Measurements from ENCODE around the gene SDR42E2. TPM values are rescaled to one million over a fixed set of nuclear protein-coding genes. Genes with fewer than 3 reads are reported as not detected.

The SDR42E2 gene
- total and polyA plus RNA-seq, 2 of the 8 experiments (the other 6 are each of a cell fraction or from before 2014, with no cell fraction given): 0.08 TPM; not detected in 1

GRCh38 chr16:22188267-22188594 is 25.9 kb downstream of the SDR42E2 start:
- Histone ChIP-seq H3K4ac (replicated peaks; ENCODE audit: insufficient read length, low read depth, low read length) (no peak overlapping the region), H2BK5ac (ENCODE audit: low read depth, low read length) (no peak overlapping the region), H3K79me1 (ENCODE audit: low read depth, low read length) (no peaks in the 10 kb centered on the region), H3K23me2 (ENCODE audit: low read depth, low read length) (peaks cover 8% of the 10 kb centered on the region), H4K91ac (replicated peaks; ENCODE audit: insufficient read length, low read length) (no peak overlapping the region), H2BK120ac (replicated peaks; ENCODE audit: low read depth, low read length) (no peak overlapping the region), H2BK12ac (ENCODE audit: low read depth, low read length) (no peak overlapping the region), H2AFZ (ENCODE audit: low read length) (no peak overlapping the region), H2BK20ac (ENCODE audit: low read length) (no peak overlapping the region), H3K4me3 (ENCODE audit: extremely low read depth in 1 of 4, insufficient read depth in 2 of 4, low read depth in 3 of 4, low read length in 4 of 4) (no peak overlapping the region), H3K27me3 (replicated peaks in 1 of 4; ENCODE audit: control insufficient read depth in 3 of 4, extremely low read depth in 1 of 4, insufficient read depth in 3 of 4, low read length in 3 of 4) (peaks cover 0 to 6% (median 2%) of the 10 kb centered on the region in 4 experiments; a peak in 4 of 7 replicates), H4K5ac (ENCODE audit: insufficient read length, low read depth, low read length) (no peak overlapping the region), H2AK5ac (ENCODE audit: low read depth, low read length) (no peak overlapping the region), H3K9me3 (ENCODE audit: insufficient read depth in 2 of 2, low read depth in 1 of 2, low read length in 1 of 2) (no peaks in the 10 kb centered on the region), H4K20me1 (replicated peaks in 1 of 2; ENCODE audit: control insufficient read depth in 1 of 2, insufficient read depth in 2 of 2, low read length in 2 of 2) (no peaks in the 10 kb centered on the region), H3K27ac (ENCODE audit: low read depth, low read length) (no peak overlapping the region), H3K23ac (ENCODE audit: insufficient read length) (no peak overlapping the region), H3K79me2 (ENCODE audit: control insufficient read depth in 1 of 2, insufficient read depth in 2 of 2, low read length in 2 of 2) (no peaks in the 10 kb centered on the region), H4K8ac (ENCODE audit: extremely low read depth, insufficient read depth, low read length) (no peak overlapping the region), H3K56ac (replicated peaks; ENCODE audit: insufficient read length, low read depth, low read length) (no peak overlapping the region), H2BK15ac (ENCODE audit: low read length) (no peak overlapping the region), H3K9ac (replicated peaks in 1 of 4; ENCODE audit: extremely low read depth in 1 of 4, low read depth in 3 of 4, low read length in 3 of 4) (no peak overlapping the region), H3K4me1 (replicated peaks in 1 of 4; ENCODE audit: control insufficient read depth in 3 of 4, insufficient read depth in 4 of 4, low read length in 3 of 4) (peaks cover 4 to 16% (median 10%) of the 10 kb centered on the region in 4 experiments; a peak in 6 of 7 replicates), H3K4me2 (ENCODE audit: insufficient read depth in 1 of 2, low read depth in 2 of 2, low read length in 2 of 2) (no peak overlapping the region), H3K18ac (ENCODE audit: extremely low read depth, low read length) (no peak overlapping the region), H3K14ac (ENCODE audit: insufficient read length) (no peak overlapping the region), H3K36me3 (ENCODE audit: control insufficient read depth in 2 of 4, insufficient read depth in 4 of 4, low read length in 3 of 4) (no peaks in the 10 kb centered on the region)
- FAIRE-seq (no peak), DNase-seq (ENCODE audit: low read depth in 1 of 2, low spot score in 2 of 2) (no peak)
- CTCF ChIA-PET (ENCODE audit: partially characterized antibody): interaction anchor here (0.8 to 8.0 kb wide), 50 partner anchors 8 to 512 kb away, joined by 3 to 127 read pairs (median 6); partner anchors contain the start of genes MOSMO, PDZD9, SDR42E2 and UQCRC2
- WGBS, 2 experiments (ENCODE audit: extremely low coverage in 1 of 2, insufficient coverage in 1 of 2, insufficient read length in 1 of 2, insufficient replicate concordance in 2 of 2, low coverage in 1 of 2, low lambda C conversion rate in 2 of 2, missing lambda C conversion rate in 1 of 2): 82% methylated on average over 2 of the region's 2 CpGs; no CpG with 5 or more reads in 1 of the 2 experiments
- TF ChIP-seq TAF7 (optimal IDR thresholded peaks at IDR 0.05; ENCODE audit: borderline replicate concordance, low read depth, low read length) (no peak), POLR2A (IDR thresholded peaks at IDR 0.05; ENCODE audit: control extremely low read depth in 1 of 2, low read depth in 2 of 2, low read length in 2 of 2) (no peak), SIRT6 (IDR thresholded peaks at IDR 0.05; ENCODE audit: low read length) (no peak), SIN3A (conservative IDR thresholded peaks at IDR 0.05 in 1 of 2, IDR thresholded peaks at IDR 0.05 in 1 of 2; ENCODE audit: low read depth in 1 of 2, low read length in 2 of 2) (no peak), SP1 (IDR thresholded peaks at IDR 0.05; ENCODE audit: low read depth, low read length) (no peak), BCL11A (IDR thresholded peaks at IDR 0.05; ENCODE audit: low read depth in 2 of 2, low read length in 2 of 2) (no peak), GTF2F1 (IDR thresholded peaks at IDR 0.05; ENCODE audit: borderline replicate concordance, low read depth, low read length) (no peak), SRF (IDR thresholded peaks at IDR 0.05; ENCODE audit: low read depth, low read length) (no peak), HDAC2 (IDR thresholded peaks at IDR 0.05; ENCODE audit: borderline replicate concordance in 1 of 2, low read depth in 2 of 2, low read length in 2 of 2) (no peak), SP2 (IDR thresholded peaks at IDR 0.05; ENCODE audit: low read length) (no peak), JUN (IDR thresholded peaks at IDR 0.05; ENCODE audit: low read depth, low read length) (no peak), CHD2 (IDR thresholded peaks at IDR 0.05; ENCODE audit: low read length) (no peak), HDAC6 (IDR thresholded peaks at IDR 0.05; ENCODE audit: low read depth, low read length) (no peak)
- POLR2A ChIA-PET (ENCODE audit: partially characterized antibody): interaction anchor here (0.7 to 1.6 kb wide), 7 partner anchors 10 to 186 kb away, joined by 3 to 4 read pairs (median 3); no protein-coding TSS in a partner anchor
